ENCODE measurements around the gene POR. TPM values are rescaled to one million over a fixed set of nuclear protein-coding genes. Genes with fewer than 3 reads are reported as not detected.

Gene POR
- total and polyA plus RNA-seq, 8 donors, result 41.4 to 210 (median 52.1) TPM

- Histone ChIP-seq H3K4me1 (peaks cover 6 to 23% of the 10 kb centered on the region in 2 donors), H3K27ac (no peak overlapping the region), H3K36me3 (peaks cover 0 to 54% of the 10 kb centered on the region in 2 donors), H3K4me3 (no peak overlapping the region), H3K27me3 (no peaks in the 10 kb centered on the region), H3K9me3 (no peaks in the 10 kb centered on the region)
- intact Hi-C loops (cut with DNase I), result no loop called here
- DNase-seq, result peak in 2 of 4 donors; percentile 43 to 74
- TF ChIP-seq CTCF (IDR thresholded peaks at IDR 0.05), result no peak
- ATAC-seq, result no peak
Observed at GRCh38 chr7:75988568-75989499, 73.9 kb downstream of the POR start.

GRCh38 chr7:75989500-75990388 is 74.8 kb downstream of the POR start:
- H3K9me3 ChIP-seq, result no peaks in the 10 kb centered on the region
- no peak overlapping the region for H3K4me3 ChIP-seq
- intact Hi-C loops (cut with DNase I), result loop anchor here in 1 of 2 donors (10.0 kb wide), 1 partner anchor 105 kb away; no protein-coding TSS in a partner anchor
- H3K4me1 ChIP-seq, result peaks cover 7 to 28% of the 10 kb centered on the region in 2 donors
- no peaks in the 10 kb centered on the region for H3K27me3 ChIP-seq
- H3K36me3 ChIP-seq, result peaks cover 0 to 45% of the 10 kb centered on the region in 2 donors
- ATAC-seq (no peak), DNase-seq (peak in 3 of 4 donors; percentile 22 to 58 (median 27))
- no peak for TF ChIP-seq CTCF (IDR thresholded peaks at IDR 0.05)
- H3K27ac ChIP-seq, result no peak overlapping the region

- H3K36me3 ChIP-seq, result peaks cover 0 to 34% of the 10 kb centered on the region in 2 donors
- ATAC-seq (no peak), DNase-seq (peak in 1 of 4 donors; percentile 29)
- intact Hi-C loops (cut with DNase I), result loop anchor here in 1 of 2 donors (10.0 kb wide), 1 partner anchor 107 kb away; no protein-coding TSS in a partner anchor
- no peaks in the 10 kb centered on the region for H3K9me3 ChIP-seq
- no peaks in the 10 kb centered on the region for H3K27me3 ChIP-seq
- peaks cover 10 to 47% of the 10 kb centered on the region in 2 donors for H3K4me1 ChIP-seq
- TF ChIP-seq CTCF (IDR thresholded peaks at IDR 0.05), result no peak
- H3K4me3 ChIP-seq, result no peak overlapping the region
- H3K27ac ChIP-seq, result no peak overlapping the region
Observed at GRCh38 chr7:75991531-75992082, 76.7 kb downstream of the POR start.

- Histone ChIP-seq H3K27me3 (no peaks in the 10 kb centered on the region), H3K36me3 (peaks cover 0 to 28% of the 10 kb centered on the region in 2 donors), H3K9me3 (no peaks in the 10 kb centered on the region), H3K4me3 (no peak overlapping the region), H3K4me1 (peaks cover 10 to 53% of the 10 kb centered on the region in 2 donors), H3K27ac (no peak overlapping the region)
- intact Hi-C loops (cut with DNase I), result loop anchor here in 1 of 2 donors (10.0 kb wide), 1 partner anchor 107 kb away; no protein-coding TSS in a partner anchor
- peak in 1 of 4 donors; percentile 67 for DNase-seq
- no peak for ATAC-seq
- TF ChIP-seq CTCF (IDR thresholded peaks at IDR 0.05), result no peak
Observed at GRCh38 chr7:75992083-75992755, 77.3 kb downstream of the POR start.

All from left lung (tissue), 10 donors.